Neutrophil (primary cell): ENCODE results near the gene TTC7B.

Experiments
- H3K27ac ChIP-seq: fragments of 200-600 bp; sonication (generic); 2 replicates; pipeline ENCODE4 v1.5.1; 2016; ENCODE audit warnings: mild to moderate bottlenecking, moderate library complexity
- H3K27me3 ChIP-seq: fragments of 200-600 bp; sonication (generic); 2 replicates; pipeline ENCODE4 v1.6.0; 2016; ENCODE audit warnings: mild to moderate bottlenecking
- H3K36me3 ChIP-seq: fragments of 200-600 bp; sonication (generic); 2 replicates; pipeline ENCODE4 v1.5.1; 2017
- H3K4me1 ChIP-seq, 2 experiments: fragments of 200-600 bp in 1 of 2; sonication (generic) in 1 of 2; 1 replicate in 1 of 2; 2 replicates in 1 of 2; pipeline versions ENCODE4 v1.5.1 to v1.6.1; 2013 to 2016; ENCODE audit warnings: low read depth in 1 of 2, low read length in 1 of 2, mild to moderate bottlenecking in 1 of 2, moderate library complexity in 1 of 2; ENCODE audit not compliant: control insufficient read depth in 1 of 2, insufficient read depth in 1 of 2
- H3K4me3 ChIP-seq, 2 experiments: fragments of 200-600 bp in 1 of 2; sonication (generic) in 1 of 2; 1 replicate in 1 of 2; 2 replicates in 1 of 2; pipeline ENCODE4 v1.5.1; 2013 to 2016; ENCODE audit warnings: low read depth in 1 of 2, low read length in 1 of 2, mild to moderate bottlenecking in 1 of 2, moderate library complexity in 1 of 2
- H3K9me3 ChIP-seq: fragments of 200-600 bp; sonication (generic); 2 replicates; pipeline ENCODE4 v1.5.1; 2016
- CTCF ChIP-seq: fragments of 200-600 bp; sonication (generic); IDR thresholded peaks from 2 replicates; pipeline ENCODE4 v1.5.1; 2016; ENCODE audit warnings: antibody characterized with exemption

The TTC7B gene

GRCh38 chr14:90607141-90607540 lies 209.1 kb downstream of the TTC7B start:
- no peaks in the 10 kb centered on the region for H3K9me3 ChIP-seq
- peaks cover 14% of the 10 kb centered on the region for H3K36me3 ChIP-seq
- H3K4me1 ChIP-seq, result peaks cover 31 to 43% of the 10 kb centered on the region in 2 experiments
- H3K4me3 ChIP-seq, result no peak overlapping the region
- no peaks in the 10 kb centered on the region for H3K27me3 ChIP-seq
- no peak overlapping the region for H3K27ac ChIP-seq
- no peak for TF ChIP-seq CTCF

- Histone ChIP-seq H3K27ac (no peak overlapping the region), H3K27me3 (no peaks in the 10 kb centered on the region)
- TF ChIP-seq CTCF, result no peak
Measured at GRCh38 chr14:90606434-90606833, 209.8 kb downstream of the TTC7B start.

GRCh38 chr14:90605430-90605829 lies 210.8 kb downstream of the TTC7B start:
- H3K4me3 ChIP-seq, result no peak overlapping the region
- no peak for TF ChIP-seq CTCF
- peaks cover 20% of the 10 kb centered on the region for H3K36me3 ChIP-seq
- H3K4me1 ChIP-seq, result peaks cover 14 to 26% of the 10 kb centered on the region in 2 experiments
- no peaks in the 10 kb centered on the region for H3K9me3 ChIP-seq
- no peak overlapping the region for H3K27ac ChIP-seq
- no peaks in the 10 kb centered on the region for H3K27me3 ChIP-seq

More at GRCh38 chr14:90606434-90606833, 209.8 kb downstream of the TTC7B start:
- peaks cover 19% of the 10 kb centered on the region for H3K36me3 ChIP-seq
- H3K4me3 ChIP-seq, result no peak overlapping the region
- peaks cover 24 to 36% of the 10 kb centered on the region in 2 experiments for H3K4me1 ChIP-seq
- H3K9me3 ChIP-seq, result no peaks in the 10 kb centered on the region

GRCh38 chr14:90604356-90604755 lies 211.9 kb downstream of the TTC7B start:
- Histone ChIP-seq H3K4me1 (peaks cover 6 to 16% of the 10 kb centered on the region in 2 experiments), H3K27ac (no peak overlapping the region)
- TF ChIP-seq CTCF, result no peak

GRCh38 chr14:90603841-90604240 lies 212.4 kb downstream of the TTC7B start:
- no peaks in the 10 kb centered on the region for H3K9me3 ChIP-seq
- H3K27me3 ChIP-seq, result no peaks in the 10 kb centered on the region
- no peak overlapping the region for H3K27ac ChIP-seq
- H3K36me3 ChIP-seq, result peaks cover 16% of the 10 kb centered on the region
- peaks cover 6 to 11% of the 10 kb centered on the region in 2 experiments for H3K4me1 ChIP-seq
- H3K4me3 ChIP-seq, result no peak overlapping the region
- TF ChIP-seq CTCF, result no peak

More at GRCh38 chr14:90604356-90604755, 211.9 kb downstream of the TTC7B start:
- Histone ChIP-seq H3K9me3 (no peaks in the 10 kb centered on the region), H3K4me3 (no peak overlapping the region), H3K27me3 (no peaks in the 10 kb centered on the region), H3K36me3 (peaks cover 20% of the 10 kb centered on the region)

- Histone ChIP-seq H3K36me3 (peaks cover 11% of the 10 kb centered on the region), H3K27ac (no peak overlapping the region), H3K9me3 (no peaks in the 10 kb centered on the region), H3K4me1 (peaks cover 6 to 8% of the 10 kb centered on the region in 2 experiments), H3K4me3 (no peak overlapping the region), H3K27me3 (no peaks in the 10 kb centered on the region)
- TF ChIP-seq CTCF, result no peak
Measured at GRCh38 chr14:90603336-90603735, 212.9 kb downstream of the TTC7B start.
